CD1c-positive myeloid dendritic cell (primary cell): Measurements from ENCODE around the gene CPLX3.

Source experiments
- DNase-seq: peaks from one replicate; pipeline ENCODE4 v3.0.0-alpha.2; 2016; ENCODE audit errors: extremely low spot score

The CPLX3 gene

DNA sequence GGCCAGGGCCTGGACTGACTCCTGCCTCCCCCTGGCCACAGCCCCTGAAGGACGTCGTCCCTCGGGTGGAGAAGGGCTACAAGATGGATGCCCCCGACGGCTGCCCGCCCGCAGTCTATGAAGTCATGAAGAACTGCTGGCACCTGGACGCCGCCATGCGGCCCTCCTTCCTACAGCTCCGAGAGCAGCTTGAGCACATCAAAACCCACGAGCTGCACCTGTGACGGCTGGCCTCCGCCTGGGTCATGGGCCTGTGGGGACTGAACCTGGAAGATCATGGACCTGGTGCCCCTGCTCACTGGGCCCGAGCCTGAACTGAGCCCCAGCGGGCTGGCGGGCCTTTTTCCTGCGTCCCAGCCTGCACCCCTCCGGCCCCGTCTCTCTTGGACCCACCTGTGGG is 24.1 kb upstream of the CPLX3 start:
- no peak for DNase-seq

DNA sequence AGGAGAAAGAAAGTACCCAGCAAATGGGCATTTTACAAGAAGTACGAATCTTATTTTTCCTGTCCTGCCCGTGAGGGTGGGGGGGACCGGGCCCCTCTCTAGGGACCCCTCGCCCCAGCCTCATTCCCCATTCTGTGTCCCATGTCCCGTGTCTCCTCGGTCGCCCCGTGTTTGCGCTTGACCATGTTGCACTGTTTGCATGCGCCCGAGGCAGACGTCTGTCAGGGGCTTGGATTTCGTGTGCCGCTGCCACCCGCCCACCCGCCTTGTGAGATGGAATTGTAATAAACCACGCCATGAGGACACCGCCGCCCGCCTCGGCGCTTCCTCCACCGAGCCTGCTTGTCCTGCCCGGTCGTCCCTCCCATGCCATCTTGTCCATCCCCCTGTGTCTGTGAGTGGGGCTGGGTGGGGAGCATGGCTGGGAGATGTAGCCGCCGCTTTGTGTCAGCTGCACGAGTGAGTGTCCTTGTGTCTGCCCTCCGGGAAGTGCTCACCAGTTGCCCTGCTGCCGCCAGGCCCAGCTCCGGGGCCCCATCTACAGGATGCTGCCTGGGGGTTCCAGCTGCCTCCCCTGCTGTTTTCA is 23.5 kb upstream of the CPLX3 start:
- no peak for DNase-seq

DNA sequence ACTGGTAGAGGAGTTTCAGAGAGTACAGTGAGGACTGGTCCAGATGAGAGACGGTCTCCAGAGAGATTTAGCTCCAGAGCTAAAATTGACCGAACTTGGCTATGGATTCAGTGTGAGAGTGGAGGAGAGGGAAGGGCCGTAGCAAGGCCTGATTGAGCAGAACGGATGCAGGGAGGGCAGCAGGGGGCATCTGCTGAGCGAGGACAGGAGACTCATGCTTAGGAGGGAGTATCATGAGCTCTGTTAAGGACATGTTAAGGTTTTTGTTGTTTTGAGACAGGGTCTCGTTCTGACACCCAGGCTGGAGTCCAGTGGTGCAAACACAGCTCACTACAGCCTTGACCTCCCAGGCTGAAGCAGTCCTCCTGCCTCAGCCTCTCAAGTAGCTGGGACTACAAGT is 21.5 kb upstream of the CPLX3 start:
- DNase-seq, result no peak

DNA sequence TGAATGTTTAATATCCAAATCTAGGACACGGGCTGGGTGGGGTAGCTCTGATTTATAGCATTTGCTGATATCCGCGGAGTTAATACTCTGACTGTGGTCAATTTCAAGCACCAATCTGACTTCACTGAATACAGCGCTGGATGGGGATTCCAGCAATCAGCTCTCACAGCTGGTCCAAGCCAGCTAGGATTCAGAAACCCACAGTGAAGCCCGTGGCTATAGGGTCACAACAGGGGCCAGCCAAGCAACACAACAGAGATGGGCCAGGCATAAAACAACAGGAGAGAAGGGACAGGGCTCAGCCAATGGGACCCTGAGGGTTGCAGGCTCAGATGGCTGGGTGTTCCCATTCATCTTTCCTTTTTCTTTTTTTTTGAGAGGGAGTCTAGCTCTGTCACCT is 19.1 kb upstream of the CPLX3 start:
- DNase-seq, result no peak

DNA sequence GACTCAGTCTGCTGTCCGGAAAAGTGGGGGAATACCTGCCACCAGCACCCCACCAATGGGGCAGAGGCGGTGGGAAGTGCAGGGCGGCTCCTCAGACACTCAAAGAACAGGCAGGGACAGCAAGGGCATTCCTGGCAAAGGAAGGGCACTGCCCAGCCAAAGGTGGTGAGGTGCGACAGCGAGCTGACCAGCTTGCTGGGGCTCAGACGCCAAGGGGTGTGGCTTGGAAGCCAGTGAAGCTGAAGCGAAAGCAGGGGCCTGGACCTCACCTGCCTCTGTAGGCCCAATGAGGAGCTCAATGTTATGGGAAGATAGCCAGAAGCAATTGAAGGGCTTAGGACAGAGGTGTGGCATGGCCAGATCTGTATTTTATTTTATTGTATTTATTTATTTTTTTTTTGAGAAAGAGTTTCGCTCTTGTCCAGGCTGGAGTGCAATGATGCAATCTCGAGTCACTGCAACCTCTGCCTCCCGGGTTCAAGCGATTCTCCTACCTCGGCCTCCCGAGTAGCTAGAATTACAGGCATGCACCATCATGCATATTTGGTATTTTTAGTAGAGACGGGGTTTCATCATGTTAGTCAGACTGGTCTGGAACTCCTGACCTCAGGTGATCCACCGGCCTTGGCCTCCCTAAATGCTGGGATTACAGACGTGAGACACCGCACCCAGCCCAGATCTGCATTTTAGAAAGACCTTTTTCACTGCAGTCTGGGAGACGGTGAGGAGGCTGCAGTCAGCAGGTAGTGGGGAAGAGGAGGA is 18.2 kb upstream of the CPLX3 start:
- no peak for DNase-seq

DNA sequence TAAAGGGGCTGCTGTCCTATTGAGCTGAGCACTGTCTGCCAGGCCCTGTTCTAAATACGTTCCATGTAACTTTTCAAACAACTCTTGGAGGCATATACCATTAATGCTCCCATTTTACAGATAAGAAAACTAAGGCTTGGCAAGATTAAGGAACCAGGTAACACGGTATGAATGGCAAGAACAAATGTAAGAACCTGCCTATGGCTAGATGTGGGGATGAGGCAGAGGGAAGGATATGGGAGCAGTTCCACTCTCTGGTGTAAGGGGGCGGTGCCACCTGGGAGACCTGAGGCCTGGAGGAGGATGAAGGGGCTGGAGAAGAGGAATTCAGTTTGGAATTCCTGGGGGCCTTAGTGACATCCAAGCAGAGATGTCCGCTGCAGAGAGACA is 17.6 kb upstream of the CPLX3 start:
- DNase-seq, result no peak

DNA sequence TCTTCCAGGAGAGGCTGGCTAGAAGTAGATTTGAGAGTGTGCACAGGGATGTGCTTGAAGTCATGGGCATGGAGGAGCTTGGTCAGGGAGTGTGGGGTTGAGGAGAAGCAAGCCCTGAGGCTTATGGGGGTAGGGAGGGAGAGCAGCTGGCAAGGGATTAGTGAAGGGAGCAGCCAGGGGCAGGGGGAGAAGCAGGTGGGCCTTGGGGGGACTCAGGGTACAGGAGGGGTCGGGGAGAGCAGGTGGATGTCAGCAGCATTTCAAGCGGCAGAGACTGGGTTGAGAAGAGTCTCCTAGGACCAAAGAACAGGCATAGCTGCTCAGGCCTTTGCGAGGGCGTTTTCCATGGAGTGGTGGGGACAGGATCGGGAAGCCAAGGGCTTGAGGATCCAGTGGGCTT is 17.2 kb upstream of the CPLX3 start:
- DNase-seq, result no peak

DNA sequence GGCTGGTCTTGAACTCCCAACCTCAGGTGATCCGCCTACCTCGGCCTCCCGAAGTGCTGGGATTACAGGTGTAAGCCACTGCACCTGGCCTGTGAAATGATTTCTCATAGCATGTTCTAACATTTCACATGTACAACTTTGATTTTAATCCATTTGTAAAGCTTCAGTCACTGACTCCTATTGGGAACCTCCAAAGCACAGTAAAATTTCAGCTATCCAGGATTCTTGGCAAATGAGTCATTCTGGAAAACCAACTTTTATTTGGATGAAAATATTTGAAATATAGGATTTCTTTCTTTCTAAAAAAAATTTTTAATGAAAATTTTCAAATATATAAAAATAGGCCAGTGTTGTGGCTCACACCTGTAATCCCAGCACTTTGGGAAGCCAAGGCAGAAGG is 16.5 kb upstream of the CPLX3 start:
- DNase-seq, result no peak

DNA sequence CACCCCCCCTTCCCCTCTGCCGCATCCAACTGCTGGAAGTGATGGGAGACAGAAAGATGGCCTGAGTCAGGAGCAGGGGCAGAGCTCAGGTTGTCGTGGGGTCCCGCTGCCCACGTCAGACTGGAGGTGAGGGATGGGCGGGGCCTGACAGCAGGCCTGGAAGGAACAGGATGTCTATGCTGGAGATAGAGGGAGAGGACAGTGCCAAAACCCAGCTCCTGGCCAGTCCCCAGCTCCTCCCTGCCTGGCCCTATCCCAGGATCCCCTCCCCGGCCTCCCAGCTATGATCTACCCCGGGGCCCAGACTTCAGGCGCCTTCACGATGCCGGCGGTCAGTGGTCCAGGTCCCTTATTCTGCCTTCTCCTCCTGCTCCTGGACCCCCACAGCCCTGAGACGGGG is 13.9 kb upstream of the CPLX3 start, which contains the start of gene LMAN1L:
LMAN1L (plus strand) TSS at position 303 of the 400 bp plus-strand sequence; CDS start at position 323, 20 bp downstream.
- no peak for DNase-seq

DNA sequence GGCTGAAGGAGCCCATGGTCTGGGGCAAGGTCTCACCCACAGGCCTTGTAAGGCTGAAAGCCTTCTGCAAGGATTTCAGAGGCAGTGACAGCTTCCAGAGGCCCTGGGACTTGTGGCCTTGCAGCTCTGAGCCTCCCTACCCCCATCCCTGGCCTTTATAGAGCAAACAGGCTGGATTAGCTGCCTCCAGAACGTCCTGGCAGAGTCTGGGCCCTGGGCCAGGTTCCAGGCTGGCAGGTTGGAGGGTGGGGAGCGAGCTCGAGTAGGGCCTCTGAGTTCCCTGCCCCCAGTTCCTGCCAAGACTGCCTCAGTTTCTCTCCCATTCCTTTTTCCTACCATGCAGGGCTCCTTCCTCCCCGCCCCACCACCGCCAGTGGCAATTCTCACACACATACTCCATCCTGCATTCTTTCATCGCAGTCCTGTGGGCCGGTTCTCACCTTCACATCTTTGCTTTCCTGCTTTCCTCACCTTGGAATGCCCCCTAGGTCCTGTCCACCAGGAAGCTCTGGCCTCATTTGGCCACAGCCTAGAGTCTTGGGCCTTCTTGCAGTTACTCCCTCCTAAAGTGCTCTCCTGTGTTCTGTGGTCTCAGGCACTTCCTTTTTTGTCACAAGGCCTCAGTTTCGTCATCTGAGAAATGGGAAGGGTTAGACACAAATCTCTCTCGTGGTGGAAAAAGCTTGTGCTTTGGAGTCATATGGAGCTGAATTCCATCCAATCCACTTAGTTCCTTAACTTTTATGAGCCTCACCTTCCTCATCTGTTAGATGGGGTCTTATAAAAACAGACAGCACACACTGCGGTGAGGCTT is 11.1 kb upstream of the CPLX3 start:
- peak; percentile 21 for DNase-seq

DNA sequence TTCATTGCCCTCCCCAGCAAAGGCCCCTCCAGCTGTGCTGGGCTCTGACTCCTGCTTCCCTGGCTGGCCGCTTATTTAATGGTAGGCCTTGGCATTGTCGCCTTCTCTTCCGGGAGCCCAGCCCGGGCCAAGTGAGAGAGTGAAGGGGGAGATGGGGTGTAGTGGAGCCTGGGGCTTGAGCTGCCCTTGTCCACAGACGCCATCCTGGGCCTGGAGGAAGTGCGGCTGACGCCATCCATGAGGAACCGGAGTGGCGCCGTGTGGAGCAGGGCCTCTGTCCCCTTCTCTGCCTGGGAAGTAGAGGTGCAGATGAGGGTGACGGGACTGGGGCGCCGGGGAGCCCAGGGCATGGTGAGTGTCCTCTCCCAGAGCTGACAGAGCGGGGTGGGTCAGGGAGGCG is 10.5 kb upstream of the CPLX3 start:
- DNase-seq, result no peak

DNA sequence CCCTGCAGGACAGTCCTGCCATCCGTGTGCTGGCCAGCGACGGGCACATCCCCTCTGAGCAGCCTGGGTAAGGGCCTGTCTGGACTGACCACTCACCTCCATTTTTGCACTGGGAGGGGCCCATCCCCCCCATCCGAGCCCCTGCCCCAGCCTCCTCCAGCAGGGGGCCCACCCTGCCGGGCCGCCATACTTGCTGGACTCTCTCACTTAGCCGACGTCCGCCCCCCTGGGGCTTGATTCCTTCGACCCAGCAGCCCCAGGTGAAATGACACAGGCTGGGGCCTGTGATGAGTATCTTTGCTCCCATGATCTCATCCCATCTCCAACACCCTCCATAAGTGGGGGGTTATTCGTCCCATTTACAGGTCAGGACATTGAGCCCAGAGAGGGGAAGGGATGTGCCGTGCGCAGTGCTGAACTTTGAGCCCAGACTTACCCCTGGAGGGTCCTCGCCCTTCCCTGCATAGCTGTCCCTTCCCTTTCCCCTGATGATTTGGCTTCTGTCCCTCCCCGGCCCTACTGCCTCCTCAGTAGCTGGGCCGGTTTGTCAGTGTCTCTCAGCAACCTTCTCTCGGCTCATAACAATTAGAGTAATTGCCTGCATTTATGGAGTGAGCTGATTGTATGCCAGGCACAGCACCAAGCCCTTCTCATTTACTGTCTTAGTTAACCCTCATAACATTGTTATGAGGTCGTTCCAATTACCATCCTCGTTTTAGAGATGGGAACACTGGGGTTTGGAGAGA is 9.6 kb upstream of the CPLX3 start:
- DNase-seq, result no peak

DNA sequence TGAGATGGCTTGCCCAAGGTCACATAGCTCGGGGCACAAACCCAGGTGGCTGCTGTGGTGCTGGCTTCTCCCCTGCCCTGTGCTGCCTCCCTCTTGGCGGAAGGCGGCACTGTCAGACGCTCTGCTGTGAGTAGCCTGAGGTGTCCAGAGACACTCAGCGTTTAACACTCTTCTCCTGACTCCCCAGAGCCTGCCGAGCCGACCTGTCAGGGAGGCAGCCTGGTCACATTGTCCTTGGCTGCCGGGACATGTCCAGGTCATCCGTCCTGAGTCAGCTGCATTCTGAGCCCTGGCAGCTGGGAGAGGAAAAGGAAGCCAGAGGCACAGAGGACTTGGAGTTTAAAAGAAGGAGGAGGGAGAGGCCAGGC is 9.1 kb upstream of the CPLX3 start:
- no peak for DNase-seq

DNA sequence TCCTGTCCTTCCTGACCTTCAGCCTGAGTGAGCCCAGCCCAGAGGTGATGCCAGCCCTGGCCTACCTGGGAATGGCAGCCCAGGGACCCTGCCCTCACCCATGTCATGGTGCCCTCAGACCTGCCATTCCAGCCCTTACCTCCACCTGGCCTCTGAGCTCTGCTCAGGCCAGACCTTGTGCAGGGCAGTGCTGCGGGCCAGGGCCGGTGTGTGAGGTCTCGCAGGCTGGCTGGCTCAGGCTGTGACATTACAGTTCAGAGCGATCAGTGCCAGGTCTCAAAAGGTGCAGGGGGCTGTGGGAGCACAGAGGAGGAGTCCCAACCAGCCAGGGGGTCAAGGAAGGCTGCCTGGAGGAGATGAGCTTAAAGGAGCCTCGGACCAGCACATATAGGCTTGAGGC is 6.4 kb upstream of the CPLX3 start:
- no peak for DNase-seq

DNA sequence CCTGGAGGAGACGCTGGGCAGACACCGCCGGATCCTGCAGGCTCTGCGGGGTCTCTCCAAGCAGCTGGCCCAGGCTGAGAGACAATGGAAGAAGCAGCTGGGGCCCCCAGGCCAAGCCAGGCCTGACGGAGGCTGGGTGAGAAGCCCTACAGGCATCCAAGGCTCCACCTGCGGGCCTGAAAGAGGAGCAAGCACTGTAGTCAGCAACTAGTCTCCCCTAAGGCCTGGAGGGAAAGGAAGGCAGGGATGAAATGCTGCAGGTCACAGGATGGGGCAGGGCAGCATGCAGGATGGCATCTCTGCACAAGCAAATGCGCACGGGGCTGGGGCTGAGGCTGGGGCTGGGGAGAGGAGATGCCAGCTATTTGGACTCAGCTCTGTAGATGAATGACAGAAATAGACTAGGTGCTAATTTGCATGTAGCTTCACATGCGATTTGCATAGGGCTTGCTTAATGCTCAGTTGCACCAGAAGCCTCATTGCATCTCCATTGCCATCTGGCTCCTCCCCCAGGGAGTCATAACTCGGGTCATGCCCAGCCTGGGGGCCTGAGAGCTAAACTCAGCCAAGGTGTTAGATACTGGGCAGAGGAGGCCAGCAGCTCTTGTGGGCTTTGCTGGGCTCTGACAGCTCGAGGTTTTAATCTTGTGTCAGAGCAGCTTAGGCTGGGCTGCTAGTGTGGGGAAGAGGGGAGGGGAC is 5.2 kb upstream of the CPLX3 start:
- peak; percentile 28 for DNase-seq

DNA sequence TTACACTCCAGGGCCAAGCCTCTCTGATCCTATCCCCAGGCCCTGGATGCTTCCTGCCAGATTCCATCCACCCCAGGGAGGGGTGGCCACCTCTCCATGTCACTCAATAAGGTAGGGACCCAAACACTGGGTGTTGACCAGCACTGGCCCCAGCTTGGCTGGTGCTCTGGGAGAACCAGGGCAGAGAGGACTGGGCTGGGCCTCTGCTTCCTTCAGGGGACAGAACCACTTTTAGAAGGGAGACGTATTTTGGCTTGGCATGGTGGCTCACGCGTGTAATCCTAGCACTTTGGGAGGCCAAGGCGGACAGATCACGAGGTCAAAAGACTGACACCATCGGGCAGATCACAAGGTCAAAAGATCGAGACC is 4.7 kb upstream of the CPLX3 start:
- DNase-seq, result no peak

DNA sequence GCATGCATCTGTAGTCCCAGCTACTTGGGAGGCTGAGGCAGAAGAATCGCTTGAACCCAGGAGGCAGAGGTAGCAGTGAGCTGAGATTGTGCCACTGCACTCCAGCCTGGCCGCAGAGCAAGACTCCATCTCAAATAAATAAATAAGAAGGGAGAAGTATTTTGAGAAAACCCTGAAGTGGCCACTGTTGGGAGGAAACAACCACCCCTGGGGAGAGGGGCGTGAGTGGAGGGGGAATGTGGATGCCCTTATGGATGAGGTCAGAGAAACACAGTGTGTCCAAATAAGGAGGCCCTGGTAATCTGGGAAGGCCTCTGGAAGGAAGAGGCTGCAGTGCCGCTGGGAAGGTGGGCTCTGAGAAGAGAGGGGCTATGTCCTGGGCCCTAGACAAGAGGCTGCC is 4.2 kb upstream of the CPLX3 start:
- DNase-seq, result no peak

DNA sequence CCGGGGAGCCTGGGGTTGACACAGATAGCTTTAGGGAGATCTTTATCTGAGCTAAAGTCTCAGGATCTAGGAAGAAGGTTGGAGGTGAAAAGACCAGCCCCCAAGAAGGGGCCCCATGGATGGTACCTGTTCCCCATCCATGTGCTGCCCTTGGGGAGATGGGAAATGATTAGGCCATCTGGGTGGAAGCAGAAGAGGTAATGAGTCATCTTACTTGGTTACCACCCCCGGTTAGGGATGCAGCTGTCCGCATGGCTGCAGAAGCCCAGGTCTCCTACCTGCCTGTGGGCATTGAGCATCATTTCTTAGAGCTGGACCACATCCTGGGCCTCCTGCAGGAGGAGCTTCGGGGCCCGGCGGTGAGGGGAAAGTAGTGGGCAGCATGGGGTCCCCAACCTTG is 3.1 kb upstream of the CPLX3 start:
- no peak for DNase-seq

DNA sequence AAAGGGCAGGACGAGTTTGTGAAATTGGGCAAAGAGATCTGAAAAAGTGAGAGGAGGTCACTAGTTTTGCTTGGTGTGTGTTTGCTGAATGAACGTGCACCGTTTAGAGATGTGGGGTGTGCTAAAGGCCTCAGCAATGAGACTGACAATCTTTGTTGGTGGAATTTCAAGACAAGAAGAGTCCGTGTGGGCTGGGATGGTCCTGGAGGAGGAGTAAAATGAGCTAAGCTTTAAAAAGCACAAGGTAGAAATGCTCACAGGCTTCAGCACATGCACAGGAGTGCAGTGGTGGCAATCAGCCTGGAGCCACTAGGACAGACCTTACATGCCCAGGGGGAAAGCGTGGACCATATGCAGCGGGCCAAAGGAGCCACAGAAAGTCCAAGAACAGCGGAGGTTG is 1.5 kb upstream of the CPLX3 start:
- no peak for DNase-seq

DNA sequence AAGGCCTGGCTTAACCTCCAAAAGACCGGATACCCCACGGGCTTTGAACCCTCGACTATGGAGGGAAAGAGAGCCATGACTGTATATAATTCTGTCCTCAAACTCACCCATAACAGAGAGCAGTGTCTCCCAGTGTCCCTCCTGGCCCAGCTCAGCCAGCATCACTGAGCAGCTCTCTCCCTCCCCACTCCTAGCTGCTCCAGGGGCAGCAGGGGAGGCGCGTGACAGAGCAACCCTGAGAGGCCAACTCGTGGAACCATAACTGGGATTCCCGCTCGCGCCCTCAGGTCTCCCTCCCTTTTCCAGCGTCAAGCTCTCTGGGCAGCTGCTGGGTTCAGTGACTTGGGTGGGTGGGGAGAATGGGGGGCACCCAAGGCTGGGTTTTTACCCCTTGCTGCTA is 561 bp upstream of the CPLX3 start:
- no peak for DNase-seq

DNA sequence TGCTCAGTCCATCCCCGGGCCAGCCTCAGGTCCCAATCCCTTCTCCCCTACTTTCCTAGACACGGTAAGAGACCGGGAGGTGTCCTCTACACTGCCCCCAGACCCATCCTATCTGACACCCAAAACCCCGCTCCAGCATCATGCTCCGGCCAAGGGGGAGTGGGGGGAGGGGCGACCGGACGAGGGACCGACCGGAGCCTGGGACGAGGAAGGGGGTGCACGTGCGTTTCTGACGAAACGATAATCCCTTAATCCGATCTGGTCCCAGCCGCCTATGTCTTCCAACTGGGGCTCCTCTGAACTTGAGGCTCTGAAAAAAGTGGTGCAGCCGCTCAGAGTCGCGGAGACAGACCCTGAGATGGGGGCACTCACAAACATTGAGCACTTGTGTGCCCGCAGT is 494 bp downstream of the CPLX3 start:
- DNase-seq, result no peak

DNA sequence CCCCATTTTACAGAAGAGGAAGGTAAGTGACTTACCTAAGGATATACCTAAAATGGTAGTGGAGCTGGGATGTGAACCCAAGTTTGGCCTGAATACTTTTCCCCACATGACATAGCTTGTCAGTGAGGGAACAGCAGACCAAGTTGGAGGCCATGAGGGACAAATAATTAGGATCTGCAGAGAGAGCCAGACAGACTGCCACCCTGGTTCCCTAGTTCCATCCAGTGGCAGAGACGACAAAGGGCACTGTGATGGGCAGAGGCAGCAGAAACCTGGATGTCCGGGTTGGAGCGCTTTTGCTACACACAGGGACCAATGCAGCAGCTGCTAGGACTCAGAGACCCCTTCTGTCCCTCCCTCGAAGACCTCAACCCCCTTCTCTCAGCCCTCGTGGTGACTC is 1.2 kb downstream of the CPLX3 start:
- DNase-seq, result no peak
